ENCODE data around the gene RALGAPA2. TPM values are rescaled to one million over a fixed set of nuclear protein-coding genes. Genes with fewer than 3 reads are reported as not detected.

The RALGAPA2 gene
- polyA plus RNA-seq, 1 donor: 33.1 TPM

DNA sequence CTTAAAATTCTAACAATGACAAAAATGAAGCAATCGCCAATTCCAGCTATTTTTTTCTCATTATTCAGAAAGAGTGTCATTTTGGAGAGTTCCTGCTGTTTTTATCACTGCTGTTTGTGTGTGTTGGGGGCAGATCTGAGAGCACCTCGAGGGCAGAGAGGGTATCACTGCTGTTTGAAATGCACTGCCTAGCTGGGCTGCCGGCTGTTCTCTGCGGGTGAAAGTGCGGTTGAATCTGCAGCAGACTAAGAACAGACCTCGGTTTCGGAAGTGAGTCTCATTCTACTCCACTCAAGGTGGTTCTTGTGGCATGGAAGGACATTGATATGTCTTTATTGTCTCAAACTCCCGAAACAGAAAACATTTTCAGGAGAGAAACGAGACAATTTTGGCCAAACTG is 326.3 kb downstream of the RALGAPA2 start:
- H3K4me1 ChIP-seq (ENCODE audit: control insufficient read depth, insufficient read depth, low read length): no peaks in the 10 kb centered on the region
- peaks cover 7% of the 10 kb centered on the region for H3K36me3 ChIP-seq (ENCODE audit: control insufficient read depth, insufficient read depth, low read length)
- peaks cover 8% of the 10 kb centered on the region for H3K27me3 ChIP-seq (ENCODE audit: control insufficient read depth, insufficient read depth, low read length)
- no peak overlapping the region for H3K27ac ChIP-seq (ENCODE audit: low read length)
- DNase-seq: no peak
- 100% methylated on average over 1 of the region's 9 CpGs for WGBS (ENCODE audit: insufficient coverage, low lambda C conversion rate)
- no peaks in the 10 kb centered on the region for H3K9me3 ChIP-seq (ENCODE audit: control insufficient read depth, low read depth, low read length)
- no peak overlapping the region for H3K4me3 ChIP-seq (ENCODE audit: low read length)

DNA sequence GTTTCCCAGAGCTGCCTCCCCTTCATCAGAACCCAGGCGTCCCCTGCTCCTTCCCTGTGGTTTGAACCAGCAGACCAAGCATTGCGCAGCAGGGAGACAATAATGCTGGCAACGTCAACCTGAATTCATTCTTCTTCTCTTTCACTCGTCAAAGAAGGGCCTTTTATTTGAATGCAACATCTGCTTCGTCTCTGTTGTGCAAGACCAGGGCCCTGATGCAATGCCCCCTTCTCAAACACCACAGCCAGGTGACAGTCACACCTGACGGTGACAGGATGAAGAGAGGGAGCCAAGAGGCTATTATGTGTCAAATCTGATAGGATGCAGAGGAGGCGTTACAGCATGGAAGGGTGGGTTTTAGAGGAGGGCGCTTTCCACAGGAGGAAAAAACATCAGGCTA is 336.6 kb downstream of the RALGAPA2 start:
- Histone ChIP-seq H3K27me3 (ENCODE audit: control insufficient read depth, insufficient read depth, low read length) (peaks cover 54% of the 10 kb centered on the region), H3K27ac (ENCODE audit: low read length) (no peak overlapping the region), H3K36me3 (ENCODE audit: control insufficient read depth, insufficient read depth, low read length) (no peaks in the 10 kb centered on the region), H3K4me3 (ENCODE audit: low read length) (no peak overlapping the region), H3K4me1 (ENCODE audit: control insufficient read depth, insufficient read depth, low read length) (no peaks in the 10 kb centered on the region), H3K9me3 (ENCODE audit: control insufficient read depth, low read depth, low read length) (no peaks in the 10 kb centered on the region)
- 100% methylated on average over 1 of the region's 8 CpGs for WGBS (ENCODE audit: insufficient coverage, low lambda C conversion rate)
- no peak for DNase-seq

DNA sequence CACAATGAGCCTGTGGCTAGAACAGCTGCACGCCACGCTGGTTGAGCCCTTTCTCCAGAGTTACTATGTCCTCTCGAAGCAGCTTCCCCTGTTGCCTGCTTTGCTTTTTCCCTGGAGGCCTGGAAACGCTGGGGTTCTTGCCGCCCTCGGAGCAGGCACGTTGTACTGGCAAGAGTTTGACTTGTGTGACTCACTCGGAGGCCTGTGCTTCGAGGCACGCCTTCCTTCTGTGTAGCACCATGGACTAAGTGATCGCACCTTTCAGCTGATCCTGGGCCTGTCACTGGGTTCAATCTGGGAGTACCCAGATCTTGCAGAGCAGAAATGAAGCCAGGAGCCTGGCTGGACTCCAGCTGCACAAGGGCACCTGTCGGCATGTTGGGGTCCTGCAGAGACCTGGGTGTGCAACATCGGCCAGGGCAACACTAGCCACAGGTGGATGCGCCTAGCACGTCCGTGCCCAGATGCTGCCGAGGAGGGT is 339.3 kb downstream of the RALGAPA2 start:
- Histone ChIP-seq H3K27ac (ENCODE audit: low read length) (no peak overlapping the region), H3K9me3 (ENCODE audit: control insufficient read depth, low read depth, low read length) (no peaks in the 10 kb centered on the region), H3K4me1 (ENCODE audit: control insufficient read depth, insufficient read depth, low read length) (no peaks in the 10 kb centered on the region), H3K4me3 (ENCODE audit: low read length) (no peak overlapping the region), H3K36me3 (ENCODE audit: control insufficient read depth, insufficient read depth, low read length) (no peaks in the 10 kb centered on the region), H3K27me3 (ENCODE audit: control insufficient read depth, insufficient read depth, low read length) (peaks cover 71% of the 10 kb centered on the region)
- DNase-seq: no peak
- no CpG with 5 or more reads among the region's 17 CpGs for whole genome bisulfite sequencing (ENCODE audit: insufficient coverage, low lambda C conversion rate)

DNA sequence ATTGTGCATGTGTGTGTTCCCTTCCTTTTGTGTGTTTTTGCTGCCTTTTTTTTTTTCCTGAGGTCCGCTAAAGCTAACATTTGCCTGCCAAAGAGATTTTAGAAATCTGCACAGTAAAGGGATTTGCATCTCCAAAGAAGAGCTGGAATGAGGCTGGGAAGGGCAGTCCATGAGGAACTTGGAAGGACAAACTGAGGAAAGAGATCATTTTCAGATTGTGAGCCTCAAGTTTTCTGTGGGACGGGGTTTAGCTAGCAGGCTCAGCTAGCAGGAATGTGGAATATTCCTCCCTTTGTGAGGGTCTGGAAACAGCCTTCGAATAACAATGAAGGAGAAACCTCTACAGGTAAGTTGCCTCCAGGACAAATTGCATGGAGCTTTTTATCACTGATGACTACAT is 340.8 kb downstream of the RALGAPA2 start:
- Histone ChIP-seq H3K9me3 (ENCODE audit: control insufficient read depth, low read depth, low read length) (no peaks in the 10 kb centered on the region), H3K27me3 (ENCODE audit: control insufficient read depth, insufficient read depth, low read length) (peaks cover 83% of the 10 kb centered on the region), H3K4me1 (ENCODE audit: control insufficient read depth, insufficient read depth, low read length) (peaks cover 7% of the 10 kb centered on the region), H3K27ac (ENCODE audit: low read length) (no peak overlapping the region), H3K4me3 (ENCODE audit: low read length) (no peak overlapping the region), H3K36me3 (ENCODE audit: control insufficient read depth, insufficient read depth, low read length) (no peaks in the 10 kb centered on the region)
- 0% methylated on average over 1 of the region's 3 CpGs for WGBS (ENCODE audit: insufficient coverage, low lambda C conversion rate)
- no peak for DNase-seq

DNA sequence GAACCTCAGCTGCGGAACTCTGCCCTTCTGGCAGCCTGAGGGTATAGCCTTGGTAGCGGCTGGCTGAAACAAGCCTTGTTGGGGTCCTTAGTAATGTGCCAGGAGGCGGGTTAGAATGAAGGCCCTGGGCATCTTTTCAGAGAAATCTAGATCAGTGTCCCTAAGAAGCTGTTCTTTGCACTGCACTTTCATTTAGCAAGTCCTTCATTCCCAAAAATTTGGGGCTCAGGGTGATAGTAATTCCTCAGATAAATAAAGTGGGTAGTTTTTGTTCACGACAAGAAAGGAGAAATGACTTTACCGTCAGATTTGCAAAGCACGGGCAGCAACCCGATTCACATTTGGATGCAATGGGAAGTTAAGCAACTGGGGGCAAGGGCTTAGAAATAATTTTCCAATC is 341.4 kb downstream of the RALGAPA2 start:
- Histone ChIP-seq H3K27ac (ENCODE audit: low read length) (no peak overlapping the region), H3K27me3 (ENCODE audit: control insufficient read depth, insufficient read depth, low read length) (peaks cover 87% of the 10 kb centered on the region), H3K36me3 (ENCODE audit: control insufficient read depth, insufficient read depth, low read length) (no peaks in the 10 kb centered on the region), H3K9me3 (ENCODE audit: control insufficient read depth, low read depth, low read length) (no peaks in the 10 kb centered on the region), H3K4me1 (ENCODE audit: control insufficient read depth, insufficient read depth, low read length) (peaks cover 7% of the 10 kb centered on the region), H3K4me3 (ENCODE audit: low read length) (peak overlapping the region; percentile 13)
- no CpG with 5 or more reads among the region's 7 CpGs for WGBS (ENCODE audit: insufficient coverage, low lambda C conversion rate)
- DNase-seq: no peak

DNA sequence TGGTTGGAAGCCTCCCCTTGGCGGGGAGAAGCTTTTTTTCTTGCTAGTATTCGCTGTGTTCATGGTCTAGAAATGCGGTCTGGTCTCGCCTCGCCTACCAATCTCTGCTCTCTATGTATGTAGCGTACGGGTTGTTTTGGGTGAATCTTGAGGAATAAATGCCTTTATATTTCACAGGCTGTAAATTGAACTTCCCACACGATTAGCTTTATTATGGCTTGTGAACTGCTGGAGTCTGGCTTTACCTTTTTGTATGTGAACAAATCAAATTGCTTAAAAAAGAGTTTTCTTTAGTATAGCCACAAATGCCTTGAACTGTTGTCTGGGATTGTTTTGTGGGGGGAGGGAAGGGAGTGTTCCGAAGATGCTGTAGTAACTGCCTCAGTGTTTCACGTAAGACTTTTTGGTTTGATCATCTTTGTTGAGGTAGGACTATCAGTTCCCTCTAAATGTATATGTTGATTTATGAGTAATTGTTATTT is 342.3 kb downstream of the RALGAPA2 start:
- Histone ChIP-seq H3K27ac (ENCODE audit: low read length) (no peak overlapping the region), H3K36me3 (ENCODE audit: control insufficient read depth, insufficient read depth, low read length) (no peaks in the 10 kb centered on the region), H3K4me3 (ENCODE audit: low read length) (peak overlapping the region; percentile 25), H3K9me3 (ENCODE audit: control insufficient read depth, low read depth, low read length) (peaks cover 2% of the 10 kb centered on the region), H3K27me3 (ENCODE audit: control insufficient read depth, insufficient read depth, low read length) (peaks cover 86% of the 10 kb centered on the region), H3K4me1 (ENCODE audit: control insufficient read depth, insufficient read depth, low read length) (peaks cover 7% of the 10 kb centered on the region)
- no peak for DNase-seq
- WGBS (ENCODE audit: insufficient coverage, low lambda C conversion rate): no CpG with 5 or more reads among the region's 10 CpGs

DNA sequence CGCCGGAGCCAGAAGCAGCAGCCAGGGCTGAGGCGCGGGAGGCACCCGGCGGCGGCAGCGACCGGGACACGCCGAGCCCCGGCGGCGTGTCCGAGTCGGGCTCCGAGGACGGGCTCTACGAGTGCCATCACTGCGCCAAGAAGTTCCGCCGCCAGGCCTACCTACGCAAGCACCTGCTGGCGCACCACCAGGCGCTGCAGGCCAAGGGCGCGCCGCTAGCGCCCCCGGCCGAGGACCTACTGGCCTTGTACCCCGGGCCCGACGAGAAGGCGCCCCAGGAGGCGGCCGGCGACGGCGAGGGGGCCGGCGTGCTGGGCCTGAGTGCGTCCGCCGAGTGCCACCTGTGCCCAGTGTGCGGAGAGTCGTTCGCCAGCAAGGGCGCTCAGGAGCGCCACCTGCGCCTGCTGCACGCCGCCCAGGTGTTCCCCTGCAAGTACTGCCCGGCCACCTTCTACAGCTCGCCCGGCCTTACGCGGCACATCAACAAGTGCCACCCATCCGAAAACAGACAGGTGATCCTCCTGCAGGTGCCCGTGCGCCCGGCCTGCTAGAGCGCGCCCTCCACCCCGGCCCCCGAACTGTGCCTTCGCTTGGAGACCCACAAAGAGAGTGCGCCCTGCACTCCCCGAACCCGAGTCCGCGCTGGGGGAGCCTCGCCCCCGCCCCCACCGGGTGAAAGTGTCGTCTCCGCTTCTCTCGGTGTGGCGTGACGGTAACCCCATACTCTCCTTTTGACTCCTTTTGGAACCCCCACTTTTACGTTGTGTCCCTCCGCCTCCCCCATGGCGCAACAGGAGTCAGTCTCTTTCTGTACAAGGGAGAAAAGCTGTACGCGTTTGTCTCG is 343.0 kb downstream of the RALGAPA2 start:
- Histone ChIP-seq H3K36me3 (ENCODE audit: control insufficient read depth, insufficient read depth, low read length) (no peaks in the 10 kb centered on the region), H3K27me3 (ENCODE audit: control insufficient read depth, insufficient read depth, low read length) (peaks cover 86% of the 10 kb centered on the region), H3K9me3 (ENCODE audit: control insufficient read depth, low read depth, low read length) (peaks cover 7% of the 10 kb centered on the region), H3K27ac (ENCODE audit: low read length) (no peak overlapping the region), H3K4me1 (ENCODE audit: control insufficient read depth, insufficient read depth, low read length) (peaks cover 7% of the 10 kb centered on the region), H3K4me3 (ENCODE audit: low read length) (peak overlapping the region; percentile 25)
- DNase-seq: peak in 1 of 2 donors; percentile 61
- WGBS (ENCODE audit: insufficient coverage, low lambda C conversion rate): no CpG with 5 or more reads among the region's 86 CpGs

DNA sequence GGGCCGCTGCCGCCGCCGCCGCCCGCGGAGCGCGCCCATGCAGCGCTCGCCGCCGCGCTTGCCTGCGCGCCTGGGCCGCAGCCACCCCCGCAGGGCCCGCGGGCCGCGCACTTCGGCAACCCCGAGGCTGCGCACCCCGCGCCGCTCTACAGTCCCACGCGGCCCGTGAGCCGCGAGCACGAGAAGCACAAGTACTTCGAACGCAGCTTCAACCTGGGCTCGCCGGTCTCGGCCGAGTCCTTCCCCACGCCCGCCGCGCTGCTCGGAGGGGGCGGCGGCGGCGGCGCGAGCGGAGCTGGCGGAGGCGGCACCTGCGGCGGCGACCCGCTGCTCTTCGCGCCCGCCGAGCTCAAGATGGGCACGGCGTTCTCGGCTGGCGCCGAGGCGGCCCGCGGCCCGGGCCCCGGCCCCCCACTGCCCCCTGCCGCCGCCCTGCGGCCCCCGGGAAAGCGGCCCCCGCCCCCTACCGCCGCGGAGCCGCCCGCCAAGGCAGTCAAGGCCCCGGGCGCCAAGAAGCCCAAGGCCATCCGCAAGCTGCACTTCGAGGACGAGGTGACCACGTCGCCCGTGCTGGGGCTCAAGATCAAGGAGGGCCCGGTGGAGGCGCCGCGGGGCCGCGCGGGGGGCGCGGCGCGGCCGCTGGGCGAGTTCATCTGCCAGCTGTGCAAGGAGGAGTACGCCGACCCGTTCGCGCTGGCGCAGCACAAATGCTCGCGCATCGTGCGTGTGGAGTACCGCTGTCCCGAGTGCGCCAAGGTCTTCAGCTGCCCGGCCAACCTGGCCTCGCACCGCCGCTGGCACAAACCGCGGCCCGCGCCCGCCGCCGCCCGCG is 343.8 kb downstream of the RALGAPA2 start:
- H3K27ac ChIP-seq (ENCODE audit: low read length): no peak overlapping the region
- H3K9me3 ChIP-seq (ENCODE audit: control insufficient read depth, low read depth, low read length): peaks cover 11% of the 10 kb centered on the region
- H3K36me3 ChIP-seq (ENCODE audit: control insufficient read depth, insufficient read depth, low read length): no peaks in the 10 kb centered on the region
- peak in 1 of 2 donors; percentile 36 for DNase-seq
- H3K4me3 ChIP-seq (ENCODE audit: low read length): no peak overlapping the region
- H3K27me3 ChIP-seq (ENCODE audit: control insufficient read depth, insufficient read depth, low read length): peaks cover 86% of the 10 kb centered on the region
- WGBS (ENCODE audit: insufficient coverage, low lambda C conversion rate): no CpG with 5 or more reads among the region's 130 CpGs
- H3K4me1 ChIP-seq (ENCODE audit: control insufficient read depth, insufficient read depth, low read length): peaks cover 7% of the 10 kb centered on the region

DNA sequence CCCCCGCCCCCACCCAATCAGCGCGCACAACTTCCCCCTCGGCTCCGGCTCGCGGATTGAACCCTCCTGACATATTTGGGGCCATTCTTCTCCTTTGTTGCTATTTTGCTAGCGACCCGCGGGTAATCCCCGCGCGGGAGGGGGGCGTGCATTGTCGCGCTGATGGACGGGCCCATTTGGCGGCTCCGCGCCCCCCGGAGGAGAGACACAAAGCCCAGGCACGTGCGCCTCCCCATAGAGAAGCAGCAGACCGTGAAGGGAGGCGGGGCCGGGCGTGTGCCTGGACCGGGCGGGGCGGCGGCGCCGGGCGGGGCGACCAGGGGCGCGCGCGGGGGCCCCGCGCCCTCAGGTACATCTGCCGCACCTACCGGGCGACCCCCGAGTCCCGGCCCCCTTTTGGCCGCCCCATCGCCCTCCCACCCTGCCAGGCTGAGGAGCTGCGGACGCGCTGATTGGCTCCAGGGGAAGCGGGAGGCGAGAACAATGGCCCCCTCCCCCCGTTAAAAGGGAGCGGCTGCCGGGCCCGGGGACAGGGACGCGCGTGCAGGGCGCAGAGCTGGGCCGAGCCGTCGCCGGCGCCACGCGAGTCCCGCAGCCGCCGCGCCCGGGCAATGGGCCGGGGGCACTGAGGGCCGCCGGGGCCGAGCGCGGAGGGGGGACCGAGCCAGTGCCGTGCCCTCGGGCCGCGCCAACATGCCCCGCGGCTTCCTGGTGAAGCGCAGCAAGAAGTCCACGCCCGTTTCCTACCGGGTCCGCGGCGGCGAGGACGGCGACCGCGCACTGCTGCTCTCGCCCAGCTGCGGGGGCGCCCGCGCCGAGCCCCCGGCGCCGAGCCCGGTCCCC is 344.6 kb downstream of the RALGAPA2 start, which contains the start of gene INSM1:
INSM1 (plus strand) TSS at position 530 of the 843 bp plus-strand sequence; CDS start at position 694, 164 bp downstream.
- no peak within 1 kb of the TSS for H3K27ac ChIP-seq (ENCODE audit: low read length)
- peak within 1 kb of the TSS; percentile 10 for H3K4me3 ChIP-seq (ENCODE audit: low read length)
- DNase-seq: peak in 1 of 2 donors; percentile 37
- H3K4me1 ChIP-seq (ENCODE audit: control insufficient read depth, insufficient read depth, low read length): peaks cover 7% of the 10 kb centered on the region
- peaks cover 11% of the 10 kb centered on the region for H3K9me3 ChIP-seq (ENCODE audit: control insufficient read depth, low read depth, low read length)
- no CpG with 5 or more reads among the region's 108 CpGs for WGBS (ENCODE audit: insufficient coverage, low lambda C conversion rate)
- peaks cover 86% of the 10 kb centered on the region for H3K27me3 ChIP-seq (ENCODE audit: control insufficient read depth, insufficient read depth, low read length)
- no peaks in the 10 kb centered on the region for H3K36me3 ChIP-seq (ENCODE audit: control insufficient read depth, insufficient read depth, low read length)
